ENCODE results near the gene LRP1.

The LRP1 gene

DNA sequence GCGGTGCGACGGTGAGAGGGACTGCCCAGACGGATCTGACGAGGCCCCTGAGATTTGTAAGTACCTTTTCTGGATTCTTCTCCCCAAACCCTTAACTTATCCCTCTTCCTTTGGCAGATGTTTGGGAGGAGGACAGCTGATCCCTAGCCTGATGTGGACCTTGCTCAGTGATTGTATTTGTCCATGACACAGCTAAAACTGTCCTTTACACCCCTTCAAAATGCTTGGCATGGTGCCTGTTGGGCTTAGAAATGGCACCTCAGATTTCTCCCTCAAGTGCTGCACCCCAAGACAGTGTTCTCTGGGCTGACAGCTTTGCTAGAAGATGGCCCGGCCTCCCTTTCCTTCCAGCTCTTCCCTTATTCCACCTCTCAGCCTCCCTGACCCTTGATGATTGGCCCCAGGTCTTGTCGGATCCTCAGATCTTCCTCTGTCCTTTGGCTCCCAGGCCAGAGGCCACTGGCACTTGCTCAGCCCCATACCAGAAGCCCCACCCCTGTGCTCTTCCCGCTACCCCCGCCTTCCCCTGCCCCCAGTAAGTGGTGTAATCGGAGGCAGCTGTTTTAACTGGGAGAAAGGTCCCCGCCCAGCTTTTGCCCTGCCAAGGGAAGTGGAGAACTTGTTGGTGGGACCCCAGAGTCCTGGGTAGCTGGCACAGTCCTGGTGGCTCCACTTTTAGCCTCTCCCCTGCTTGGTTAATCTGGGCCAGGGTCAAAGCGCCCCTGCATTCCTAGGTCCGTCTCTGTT lies 10.4 kb downstream of the LRP1 start:
- no peak for DNase-seq

DNA sequence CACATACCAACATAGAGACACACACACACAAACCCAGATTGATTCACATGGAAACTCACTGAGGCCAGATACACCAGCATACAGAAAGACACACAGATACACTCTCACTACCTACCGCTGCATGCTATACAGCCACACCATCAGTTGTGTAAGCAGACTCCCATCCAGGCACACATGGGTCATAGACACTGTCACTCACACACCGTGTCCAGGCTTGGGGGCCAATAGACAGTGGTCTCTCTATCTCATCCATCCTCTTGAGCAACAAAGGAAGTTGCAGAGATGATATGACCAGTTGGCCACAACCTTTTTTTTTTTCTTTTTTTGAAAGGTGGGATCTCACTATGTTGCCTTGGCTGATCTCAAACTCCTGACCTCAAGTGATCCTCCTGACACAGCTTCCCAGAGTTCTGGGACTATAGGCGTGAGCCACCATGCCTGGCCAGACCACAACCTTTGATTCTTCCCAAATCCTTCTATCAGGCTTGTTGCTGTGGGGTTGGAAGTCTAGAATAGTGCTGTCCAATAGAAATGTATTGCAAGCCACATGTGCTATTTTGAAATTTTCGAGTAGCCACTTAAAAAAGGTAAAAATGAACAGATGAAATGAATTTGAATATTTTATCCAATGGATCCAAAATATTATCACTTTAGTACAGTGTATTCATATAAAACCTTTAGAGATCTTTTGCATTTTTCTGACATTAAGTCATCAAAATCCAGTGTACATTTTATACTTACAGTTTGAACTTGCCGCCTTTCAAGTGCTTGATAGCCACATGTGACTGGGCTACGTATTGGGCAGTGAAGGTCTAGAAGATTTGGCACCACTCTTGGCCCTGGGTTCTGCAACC lies 11.7 kb downstream of the LRP1 start:
- no peak for DNase-seq

DNA sequence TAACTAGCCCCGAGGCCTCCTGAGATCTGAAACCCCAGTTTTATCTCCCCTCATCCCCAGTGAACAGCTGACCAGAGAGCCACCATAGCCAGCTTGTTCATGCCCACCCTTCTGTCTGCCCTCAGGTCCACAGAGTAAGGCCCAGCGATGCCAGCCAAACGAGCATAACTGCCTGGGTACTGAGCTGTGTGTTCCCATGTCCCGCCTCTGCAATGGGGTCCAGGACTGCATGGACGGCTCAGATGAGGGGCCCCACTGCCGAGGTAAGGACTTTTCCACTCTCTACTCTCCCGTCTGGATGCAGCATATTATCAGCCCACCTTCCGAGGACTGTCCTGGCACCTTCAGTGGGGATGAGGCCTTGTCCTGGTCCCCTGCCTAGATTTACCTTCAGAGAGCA lies 13.0 kb downstream of the LRP1 start:
- DNase-seq = no peak

DNA sequence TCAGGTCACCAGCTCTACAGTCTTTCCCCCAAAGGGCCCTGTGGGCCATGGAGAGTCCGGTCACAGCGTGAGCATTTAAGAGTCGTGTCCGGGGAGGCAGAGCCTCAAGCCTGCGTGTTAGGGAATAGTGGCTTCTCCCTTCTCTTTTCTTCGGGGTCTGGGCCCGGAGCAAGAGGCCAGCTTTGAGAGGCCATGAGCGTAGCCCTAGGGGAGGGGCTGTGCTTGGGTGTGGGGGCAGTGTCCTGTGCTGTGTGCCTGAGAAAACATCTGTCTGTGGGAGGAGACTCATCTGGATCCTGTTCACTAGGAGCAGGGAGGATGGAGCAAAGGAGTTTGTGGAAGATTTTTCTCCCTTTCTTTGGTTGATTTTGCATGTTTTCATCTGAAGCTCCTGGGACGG lies 13.8 kb downstream of the LRP1 start:
- DNase-seq = no peak

DNA sequence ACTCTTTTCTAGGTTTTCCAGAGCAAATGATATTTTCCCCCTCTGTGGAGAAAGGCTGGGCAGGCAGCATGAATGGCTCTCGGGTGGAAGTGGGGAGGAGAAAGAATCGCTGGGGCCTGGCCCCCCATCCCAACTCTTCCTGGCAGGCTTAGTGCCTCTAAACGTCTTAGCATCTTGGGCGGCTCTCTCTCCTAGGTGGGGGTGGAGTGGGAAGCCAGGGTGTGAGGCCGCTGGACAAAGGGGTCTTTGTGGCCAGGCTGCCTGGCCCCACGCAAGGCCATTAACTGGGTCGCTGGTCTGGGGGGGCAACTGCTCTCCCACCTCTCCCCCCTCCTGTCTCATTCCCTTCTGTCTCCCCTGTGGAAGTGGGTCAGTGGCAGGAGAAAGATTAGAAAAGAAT lies 14.4 kb downstream of the LRP1 start:
- DNase-seq = no peak

DNA sequence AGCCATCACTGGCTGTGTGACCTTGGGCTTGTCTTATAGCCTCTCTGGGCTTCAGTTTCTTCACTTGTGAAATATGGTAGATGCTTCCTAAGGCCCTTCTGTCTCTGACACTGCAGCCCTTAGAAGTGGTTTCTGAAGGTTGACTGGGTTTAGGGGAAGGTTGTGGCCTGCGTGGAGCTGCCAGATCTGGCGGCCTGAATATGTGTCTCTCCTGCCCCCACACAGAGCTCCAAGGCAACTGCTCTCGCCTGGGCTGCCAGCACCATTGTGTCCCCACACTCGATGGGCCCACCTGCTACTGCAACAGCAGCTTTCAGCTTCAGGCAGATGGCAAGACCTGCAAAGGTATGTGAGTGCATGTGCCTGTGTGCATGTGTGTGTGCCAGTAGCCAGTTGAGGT lies 15.2 kb downstream of the LRP1 start:
- DNase-seq = no peak

DNA sequence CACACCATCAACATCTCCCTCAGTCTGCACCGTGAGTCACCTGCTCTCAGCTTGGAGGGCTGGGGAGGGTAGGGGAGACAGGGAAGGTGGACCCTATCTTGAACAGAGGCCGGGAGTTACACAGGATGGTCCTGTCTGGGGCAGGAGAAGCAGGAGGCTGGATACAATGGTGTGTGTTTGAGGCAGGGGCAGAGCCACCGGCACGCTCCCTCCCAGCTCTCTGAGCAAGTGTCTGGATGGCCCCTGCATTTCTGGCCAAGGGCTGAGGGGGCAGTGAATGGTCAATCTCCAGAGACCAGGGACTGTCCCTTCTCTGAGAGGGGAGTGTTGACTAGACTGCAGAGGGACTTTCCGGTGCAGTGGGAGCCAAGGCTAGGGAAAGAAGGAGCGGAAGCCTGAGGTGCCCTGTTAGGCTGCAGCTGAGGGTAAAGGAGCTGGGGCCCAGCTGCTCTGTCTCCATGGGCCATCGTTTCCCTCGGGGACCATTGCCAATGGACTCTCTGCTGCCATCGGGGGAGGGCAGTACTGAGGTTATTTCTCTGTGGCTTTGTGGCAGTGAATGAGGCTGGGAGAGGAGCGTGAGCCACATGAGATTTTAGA lies 17.3 kb downstream of the LRP1 start:
- no peak for DNase-seq

DNA sequence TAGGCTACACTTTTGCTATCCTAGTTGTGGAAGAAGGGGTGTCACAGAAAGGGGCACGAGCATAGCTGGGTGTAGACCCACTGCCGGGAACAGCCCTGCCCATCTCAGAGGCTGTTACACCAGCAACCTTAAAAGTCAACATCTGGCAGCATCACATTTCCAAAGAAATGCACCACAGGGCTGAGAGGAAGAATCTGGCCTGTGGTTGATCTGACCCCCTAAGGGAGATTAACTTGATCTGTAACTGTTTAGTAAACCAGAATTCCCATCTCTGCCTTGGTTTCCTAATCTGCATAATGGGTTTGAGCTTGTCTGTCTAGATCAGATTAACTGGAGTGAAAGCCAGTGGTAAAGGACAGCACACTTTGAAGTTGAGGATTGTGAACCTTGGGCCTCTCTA lies 17.8 kb downstream of the LRP1 start:
- DNase-seq = no peak

DNA sequence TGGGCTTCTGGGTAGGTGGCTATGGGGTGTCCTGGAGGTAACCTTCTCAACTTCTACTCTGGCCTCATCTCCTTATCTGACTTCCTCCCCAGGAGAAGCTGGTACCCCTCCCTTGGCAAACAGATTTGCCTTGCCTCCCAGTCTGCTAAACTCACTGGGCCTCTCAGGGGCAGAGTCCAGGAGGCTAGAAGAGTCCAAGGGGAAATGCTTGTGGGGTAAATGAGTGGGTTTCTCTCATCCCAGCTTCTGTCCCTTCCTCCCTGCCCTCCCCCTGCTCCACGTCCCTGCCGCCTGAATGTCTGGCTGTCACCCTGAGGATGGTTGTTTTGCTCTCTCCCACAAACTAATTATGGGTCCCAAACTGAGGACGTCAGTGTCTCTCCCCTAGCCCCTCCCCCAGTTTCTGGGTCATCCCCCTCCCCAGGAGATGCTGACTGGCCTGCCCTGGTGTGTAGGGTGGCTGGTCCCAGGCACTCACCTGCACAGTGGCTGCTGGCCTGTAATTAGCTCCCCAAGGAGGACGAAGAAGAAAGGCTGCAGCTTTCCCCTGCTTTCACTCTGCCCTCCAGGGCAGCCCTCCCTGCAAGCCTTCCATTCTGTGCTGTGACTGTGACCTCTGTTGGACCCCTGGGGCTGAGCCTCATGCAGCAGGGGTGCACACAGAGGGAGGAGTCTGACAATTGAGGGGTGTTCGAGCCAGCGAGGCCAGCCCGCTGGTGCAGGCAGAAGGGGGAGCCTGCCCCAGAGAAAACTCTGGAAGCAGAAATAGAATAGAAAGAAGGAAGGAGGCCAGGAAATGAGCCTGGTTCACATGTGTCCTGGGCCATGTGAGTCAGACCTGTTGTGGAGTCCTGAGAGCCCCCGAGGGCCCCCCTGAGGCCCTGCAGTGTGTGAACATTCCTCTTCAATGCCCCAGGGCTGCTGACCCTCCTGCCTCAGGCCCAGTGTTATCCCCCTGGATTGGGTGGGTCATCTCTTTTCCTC lies 19.0 kb downstream of the LRP1 start, which contains the start of gene LRP1-AS:
Gene LRP1-AS (minus strand): TSS at position 659 of the 984 bp plus-strand sequence.
- DNase-seq = no peak

DNA sequence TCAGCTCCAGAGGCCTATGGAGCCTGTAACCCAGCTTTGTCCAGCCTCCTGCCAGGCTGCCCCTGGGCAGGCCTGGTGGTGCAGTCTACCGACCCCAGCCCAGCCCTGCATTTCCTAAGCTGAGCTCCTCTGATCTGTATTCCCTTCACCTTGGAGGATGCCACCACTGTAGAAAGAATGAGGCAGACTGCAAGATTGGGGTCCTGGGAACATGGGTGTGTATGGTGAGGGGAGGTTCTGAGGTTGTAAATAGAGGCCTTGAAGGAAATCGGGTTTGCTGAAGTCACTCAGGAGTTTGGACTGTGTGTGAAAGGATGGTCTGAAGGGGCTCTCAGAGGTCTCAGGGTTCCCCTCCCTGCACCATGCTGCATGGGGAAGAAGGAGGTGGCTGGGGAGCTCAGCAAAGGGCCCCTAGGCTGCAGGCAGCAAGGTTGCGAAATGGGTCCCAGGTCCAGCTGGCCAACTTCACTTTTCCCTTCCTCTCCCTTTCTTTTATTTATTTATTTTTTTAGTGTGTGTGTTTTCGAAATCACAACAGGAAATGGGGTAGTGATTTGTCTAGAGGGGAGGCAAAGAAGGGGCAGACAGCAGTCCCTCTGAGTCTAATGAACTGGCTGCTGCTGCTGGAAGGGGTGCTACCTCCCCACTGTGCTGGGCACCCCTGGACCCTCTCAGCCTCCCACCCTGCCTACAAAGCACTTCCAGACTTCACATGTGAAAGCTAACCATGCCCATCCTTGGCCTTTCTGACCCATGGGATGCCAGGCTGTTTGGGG lies 20.4 kb downstream of the LRP1 start:
- DNase-seq = no peak

DNA sequence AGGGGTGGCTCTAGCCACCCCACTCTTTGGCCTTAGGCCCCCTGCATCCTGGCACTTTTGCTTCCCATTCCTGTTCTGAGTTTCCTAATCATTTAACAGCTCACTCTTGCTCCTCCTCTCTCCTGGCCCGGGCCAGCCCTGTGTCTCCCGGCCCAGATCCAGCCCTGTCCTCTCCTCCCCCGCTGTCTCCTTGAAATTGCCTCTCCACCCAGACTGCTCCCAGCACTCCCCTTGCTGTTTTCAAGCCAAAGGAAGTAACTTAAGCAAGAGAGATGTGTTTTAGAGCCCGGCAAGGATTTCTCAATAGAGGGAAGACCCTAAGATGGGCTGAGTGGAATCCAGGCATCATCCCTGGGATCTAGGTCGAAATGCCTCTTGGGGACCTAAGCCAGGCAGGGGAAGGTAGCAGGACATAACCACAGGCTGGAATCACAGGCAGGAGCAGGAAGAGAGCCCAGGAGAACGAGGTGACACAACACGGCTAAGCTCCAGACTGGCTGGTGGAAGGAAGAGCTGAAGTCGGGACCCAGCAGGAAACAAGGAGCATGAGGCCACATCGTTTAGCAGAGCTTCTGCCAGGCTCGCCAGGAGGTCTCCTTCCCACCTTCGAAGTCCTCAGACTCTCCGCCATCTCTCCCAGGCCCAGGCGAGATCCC lies 21.1 kb downstream of the LRP1 start:
- DNase-seq = no peak

DNA sequence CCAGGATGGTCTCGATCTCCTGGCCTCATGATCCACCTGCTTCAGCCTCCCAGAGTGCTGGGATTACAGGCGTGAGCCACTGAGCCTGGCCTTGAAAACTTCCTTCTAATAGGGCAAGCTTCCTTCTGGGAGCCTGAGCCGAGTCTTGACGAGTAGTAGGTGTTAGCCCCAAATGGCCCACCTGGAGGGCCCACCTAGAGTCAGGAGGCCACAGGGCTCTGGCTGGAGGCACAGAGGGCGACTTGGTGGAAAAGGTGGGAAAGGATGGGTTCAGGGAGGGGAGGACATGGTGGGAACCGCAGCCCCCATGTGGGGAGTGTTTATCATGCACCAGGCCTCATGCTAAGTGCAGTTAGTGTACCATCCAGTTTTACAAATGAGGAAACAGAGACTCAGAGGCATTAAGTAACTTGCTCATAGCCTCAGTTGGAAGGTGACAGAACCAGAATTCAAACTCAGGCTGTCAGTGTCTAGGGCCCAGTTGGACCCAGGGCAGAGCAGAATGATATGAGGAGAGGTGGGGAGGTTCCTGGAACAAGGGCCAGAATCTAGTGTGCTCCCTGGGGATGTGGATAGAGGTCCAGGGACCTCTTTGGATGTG lies 22.2 kb downstream of the LRP1 start:
- no peak for DNase-seq

DNA sequence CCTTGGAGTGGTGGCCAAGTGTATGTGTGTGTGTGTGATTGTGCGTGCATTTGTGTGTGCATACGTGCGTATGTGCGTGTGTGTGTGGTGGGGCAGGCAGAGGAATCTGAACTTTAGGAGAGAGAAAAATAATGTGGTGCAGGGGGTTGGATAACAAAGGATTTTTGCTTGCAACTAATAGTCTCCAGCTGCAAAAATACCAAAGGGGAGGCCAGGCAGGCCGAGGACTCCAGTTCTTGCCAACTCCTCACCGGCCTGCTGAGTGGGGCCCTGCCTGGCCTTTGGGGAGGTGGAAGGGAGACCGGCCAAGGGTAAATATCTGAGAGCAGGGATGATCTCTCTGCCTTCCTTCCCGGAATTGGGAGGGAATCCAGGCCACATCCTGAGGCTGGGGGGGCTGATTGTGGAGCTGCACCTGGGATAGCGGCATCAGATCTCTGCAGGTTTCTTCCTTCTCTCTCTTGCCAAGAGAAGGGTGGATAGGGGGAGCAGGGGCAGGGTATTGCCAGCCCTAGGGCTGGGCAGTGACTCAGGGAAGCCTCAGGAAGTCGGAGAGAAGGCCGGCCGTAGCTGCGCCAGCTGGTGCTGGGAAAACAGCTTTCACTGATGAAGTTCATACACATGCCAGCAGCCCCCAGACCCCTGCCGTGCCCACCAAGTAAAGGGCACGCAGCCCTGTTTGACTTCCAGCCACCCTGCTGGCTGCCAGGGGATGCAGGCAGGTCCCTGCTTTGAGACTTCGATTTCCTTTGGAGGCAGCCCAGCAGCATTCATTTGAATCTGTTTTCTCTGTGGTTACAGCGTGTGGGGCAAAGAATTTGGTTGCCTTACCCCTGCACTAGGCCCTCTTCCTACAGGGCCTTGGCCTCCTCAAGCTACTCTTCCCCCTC lies 23.7 kb downstream of the LRP1 start:
- no peak for DNase-seq

DNA sequence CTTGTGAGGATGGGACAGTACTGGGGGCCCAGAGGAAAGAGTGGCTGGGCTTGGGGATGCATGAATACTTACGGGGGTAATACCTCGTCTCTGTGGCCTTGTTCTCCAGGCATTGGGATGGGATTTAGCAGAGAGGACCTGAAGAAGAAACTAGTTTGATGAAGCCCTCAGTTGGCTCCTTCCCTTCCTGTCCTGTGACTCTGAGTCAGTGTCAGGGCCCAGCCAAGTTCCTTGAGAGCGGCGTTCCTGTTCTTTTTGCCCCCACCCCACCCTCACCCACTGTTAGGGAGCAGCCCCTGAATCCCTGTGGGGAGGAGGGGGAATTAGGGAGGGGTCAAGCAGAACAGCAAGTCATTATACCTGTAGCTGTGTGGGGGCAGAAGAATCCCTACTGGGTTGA lies 24.4 kb downstream of the LRP1 start:
- DNase-seq = no peak

DNA sequence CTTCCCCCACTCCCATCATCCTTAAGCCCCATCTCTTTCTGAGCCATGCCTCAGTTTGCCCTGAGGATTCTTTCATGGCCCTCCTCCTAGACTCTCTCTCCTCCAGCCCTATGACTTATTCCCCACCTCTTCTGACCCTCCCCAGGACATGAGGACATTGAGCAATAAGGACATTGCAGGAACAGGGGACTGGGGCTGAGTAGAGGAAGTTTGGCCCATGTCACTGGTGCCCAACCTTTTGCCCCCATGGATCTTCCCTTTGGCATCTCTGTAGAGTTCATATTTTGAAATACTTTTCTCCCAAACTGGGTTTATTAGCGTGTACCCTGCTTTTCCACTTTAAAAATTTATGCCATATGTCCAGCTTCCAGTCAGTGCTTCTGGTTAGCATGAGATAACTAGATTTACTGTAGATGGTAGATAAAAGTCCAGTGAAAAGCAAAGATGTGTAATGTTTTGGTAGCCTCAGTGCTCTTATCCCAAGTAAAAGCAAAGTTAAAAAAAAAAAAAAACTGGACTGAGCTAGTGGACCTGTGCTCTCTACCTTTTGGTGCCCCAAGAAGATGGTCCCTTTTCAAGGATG lies 25.2 kb downstream of the LRP1 start:
- no peak for DNase-seq

DNA sequence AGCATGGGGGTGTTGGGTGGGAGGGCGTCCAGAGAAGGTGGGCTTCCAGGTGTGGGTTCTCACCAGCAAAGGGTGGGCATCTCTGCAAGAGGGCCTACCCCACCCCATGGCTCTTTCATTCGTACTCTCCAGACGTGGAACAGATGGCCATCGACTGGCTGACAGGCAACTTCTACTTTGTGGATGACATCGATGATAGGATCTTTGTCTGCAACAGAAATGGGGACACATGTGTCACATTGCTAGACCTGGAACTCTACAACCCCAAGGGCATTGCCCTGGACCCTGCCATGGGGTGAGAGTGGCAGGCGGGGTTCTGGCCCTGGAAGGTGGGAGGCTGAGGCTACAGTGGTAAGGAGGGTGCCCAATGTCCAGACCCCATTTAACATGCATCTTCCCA lies 25.8 kb downstream of the LRP1 start:
- no peak for DNase-seq

DNA sequence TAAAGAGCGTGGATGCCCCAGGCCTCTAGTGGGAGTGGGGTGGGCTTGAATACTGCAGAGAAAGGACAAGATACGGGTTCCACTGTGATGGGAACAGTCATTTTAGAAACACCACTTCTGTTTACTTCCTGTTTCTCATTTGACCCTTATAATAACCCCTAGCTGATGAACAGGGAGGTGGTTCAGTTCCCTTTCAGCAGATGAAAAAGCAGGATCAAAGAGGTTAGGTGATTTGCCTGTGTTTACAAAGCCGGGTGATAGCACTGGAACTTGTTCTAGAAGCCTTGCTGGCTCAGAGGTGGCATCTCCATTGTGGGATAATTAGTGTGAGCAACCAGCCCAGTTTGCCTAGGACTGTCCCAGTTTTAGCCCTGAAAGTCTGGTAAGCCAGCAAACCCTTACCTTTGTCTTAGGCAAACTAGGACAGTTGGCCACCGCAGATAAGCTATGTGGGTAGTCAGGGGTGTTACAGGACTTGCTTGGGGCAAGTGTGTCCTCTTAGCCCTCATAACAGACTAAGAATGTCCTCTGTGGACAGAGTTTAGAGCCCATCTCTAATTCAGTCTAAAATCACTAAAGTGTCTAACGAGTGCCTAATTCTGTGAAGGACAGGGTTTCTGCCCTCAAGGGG lies 26.6 kb downstream of the LRP1 start:
- no peak for DNase-seq

DNA sequence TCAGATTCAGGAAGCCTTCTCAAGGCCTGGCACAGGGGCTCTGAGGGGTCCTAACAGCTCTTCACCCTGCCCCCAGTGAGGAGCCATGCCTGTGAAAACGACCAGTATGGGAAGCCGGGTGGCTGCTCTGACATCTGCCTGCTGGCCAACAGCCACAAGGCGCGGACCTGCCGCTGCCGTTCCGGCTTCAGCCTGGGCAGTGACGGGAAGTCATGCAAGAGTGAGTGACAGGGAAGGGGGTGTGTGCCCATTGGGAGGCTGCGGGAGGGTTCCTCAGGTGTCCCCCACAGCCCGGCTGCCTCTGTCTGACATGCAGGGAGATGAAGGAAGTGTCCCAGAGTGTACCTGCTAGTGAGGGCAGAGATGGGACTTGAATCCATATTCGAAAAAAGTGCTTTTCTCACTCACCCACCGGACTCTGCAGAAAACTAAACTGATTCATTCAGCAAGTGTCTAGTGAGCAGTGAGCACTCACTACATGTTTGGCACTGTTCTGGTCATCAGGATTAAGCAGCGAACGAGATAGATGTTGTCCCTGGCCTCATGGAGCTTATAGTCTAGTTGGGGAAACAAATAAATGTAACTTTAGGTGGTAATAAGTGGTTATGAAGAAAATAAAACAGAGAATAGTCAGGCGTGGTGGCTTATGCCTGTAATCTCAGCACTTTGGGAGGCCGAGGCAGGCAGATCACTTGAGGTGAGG lies 28.6 kb downstream of the LRP1 start:
- DNase-seq = no peak

All from NCI-H1105 treated with DMSO at 0.1 percent for 48 hours (cell line).